ENCODE measurements around the gene ZNF570. TPM values are rescaled to one million over a fixed set of nuclear protein-coding genes. Genes with fewer than 3 reads are reported as not detected.
A peak's percentile ranks its signal among the peaks of the same experiment; 100 is the strongest.

The ZNF570 gene
- 6.6 and 7.3 TPM in 2 replicates for total RNA-seq (2014; rRNA removed; shearing (Covaris generic))

DNA sequence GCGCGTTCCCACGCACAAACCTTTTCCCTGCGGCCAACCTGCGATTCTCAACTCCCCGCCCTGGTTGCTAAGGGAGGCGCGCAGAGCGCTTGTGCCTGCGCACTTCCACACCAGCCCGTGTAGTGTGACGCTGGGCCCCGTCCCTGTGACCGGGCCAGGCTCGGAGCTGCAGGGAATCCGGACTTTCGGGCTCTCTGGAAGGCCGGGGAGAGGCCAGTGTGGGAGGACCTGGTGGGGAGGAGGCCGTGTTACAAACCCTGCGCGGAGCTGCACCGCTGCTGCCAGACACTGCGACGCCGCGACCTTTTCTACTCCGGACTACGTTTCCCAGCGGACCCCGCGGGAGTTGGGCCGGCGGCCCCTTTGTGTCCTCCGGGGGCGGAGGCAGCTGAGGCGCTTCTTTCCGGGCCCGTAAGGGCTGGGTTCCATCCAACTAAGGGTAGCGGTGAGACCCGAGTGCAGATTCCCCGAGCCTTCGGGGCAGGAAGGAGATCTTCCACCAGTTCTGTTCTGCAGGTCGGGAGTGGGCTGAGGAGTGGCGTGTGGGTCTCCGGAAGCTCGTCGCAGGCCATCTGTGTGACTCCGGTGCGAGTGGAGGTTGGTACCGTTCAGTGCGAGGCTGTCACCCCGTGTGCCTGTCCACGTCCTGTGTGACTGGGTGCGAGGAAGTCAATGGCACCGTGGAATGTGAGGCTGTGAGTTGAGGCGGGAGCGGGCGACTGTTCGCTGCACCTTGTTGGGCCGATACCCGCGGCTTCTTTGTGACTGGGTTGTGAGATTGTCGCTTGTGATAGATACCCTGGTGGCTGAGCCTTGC is at the start of gene ZNF570:
TSS of gene ZNF570 (plus strand) at position 396 of the 817 bp plus-strand sequence. CDS start 999 bp downstream, outside the sequence.
- peak; percentile 89 for DNase-seq (ENCODE audit: low read depth)

DNA sequence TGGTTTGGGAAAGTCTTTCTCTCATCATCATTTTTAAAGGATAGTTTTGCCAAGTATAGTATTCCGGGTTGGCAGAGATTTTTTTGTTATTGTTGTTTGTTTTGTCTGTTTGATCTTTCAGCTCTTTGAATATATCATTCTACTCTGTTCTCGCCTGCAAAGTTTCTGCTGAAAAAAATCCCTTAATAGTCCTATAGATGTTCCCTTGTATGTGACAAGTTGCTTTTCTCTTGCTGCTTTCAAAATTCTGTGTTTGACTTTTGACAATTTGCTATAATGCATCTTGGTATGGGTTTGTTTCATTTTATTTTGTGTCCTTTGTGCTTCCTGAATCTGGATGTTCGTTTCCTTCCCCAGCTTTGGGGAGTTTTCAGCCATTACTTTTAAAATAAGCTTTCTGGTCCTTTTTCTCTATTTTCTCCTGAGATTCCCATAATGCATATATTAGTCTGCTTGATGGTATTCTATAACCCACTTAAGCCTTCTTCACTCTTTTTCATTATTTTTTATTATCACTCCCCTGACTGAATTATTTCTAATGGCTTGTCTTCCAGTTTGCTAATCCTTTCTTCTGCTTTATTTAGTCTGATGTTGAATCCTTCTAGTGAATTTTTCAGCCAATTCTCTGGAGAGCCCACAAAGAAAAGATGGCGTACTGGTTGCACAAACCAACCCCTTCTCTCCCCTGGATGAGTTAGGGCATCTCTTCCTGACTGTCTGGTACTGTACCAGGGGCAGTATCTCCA is 16.5 kb upstream of the ZNF570 start:
- no peak for DNase-seq (ENCODE audit: low read depth)

DNA sequence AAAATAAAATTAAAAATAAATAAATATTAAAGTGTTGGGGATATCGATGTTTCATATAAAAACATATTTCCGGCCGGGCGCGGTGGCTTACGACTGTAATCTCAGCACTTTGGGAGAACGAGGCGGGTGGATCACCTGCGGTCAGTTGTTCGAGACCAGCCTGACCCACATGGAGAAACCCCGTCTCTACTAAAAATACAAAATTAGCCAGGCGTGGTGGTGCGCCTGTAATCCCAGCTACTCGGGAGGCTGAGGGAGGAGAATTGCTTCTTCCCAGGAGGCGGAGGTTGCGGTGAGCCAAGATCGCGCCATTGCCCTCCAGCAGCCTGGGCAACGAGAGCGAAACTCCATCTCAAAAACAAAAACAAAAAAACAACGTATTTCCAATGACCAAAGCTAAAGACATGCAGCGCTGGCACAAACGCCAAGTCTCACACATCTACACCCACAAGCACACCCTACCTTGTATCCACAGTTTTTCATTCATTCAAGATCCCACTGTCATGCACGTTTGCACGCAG is 2.8 kb upstream of the ZNF570 start:
- no peak for DNase-seq (ENCODE audit: low read depth)

DNA sequence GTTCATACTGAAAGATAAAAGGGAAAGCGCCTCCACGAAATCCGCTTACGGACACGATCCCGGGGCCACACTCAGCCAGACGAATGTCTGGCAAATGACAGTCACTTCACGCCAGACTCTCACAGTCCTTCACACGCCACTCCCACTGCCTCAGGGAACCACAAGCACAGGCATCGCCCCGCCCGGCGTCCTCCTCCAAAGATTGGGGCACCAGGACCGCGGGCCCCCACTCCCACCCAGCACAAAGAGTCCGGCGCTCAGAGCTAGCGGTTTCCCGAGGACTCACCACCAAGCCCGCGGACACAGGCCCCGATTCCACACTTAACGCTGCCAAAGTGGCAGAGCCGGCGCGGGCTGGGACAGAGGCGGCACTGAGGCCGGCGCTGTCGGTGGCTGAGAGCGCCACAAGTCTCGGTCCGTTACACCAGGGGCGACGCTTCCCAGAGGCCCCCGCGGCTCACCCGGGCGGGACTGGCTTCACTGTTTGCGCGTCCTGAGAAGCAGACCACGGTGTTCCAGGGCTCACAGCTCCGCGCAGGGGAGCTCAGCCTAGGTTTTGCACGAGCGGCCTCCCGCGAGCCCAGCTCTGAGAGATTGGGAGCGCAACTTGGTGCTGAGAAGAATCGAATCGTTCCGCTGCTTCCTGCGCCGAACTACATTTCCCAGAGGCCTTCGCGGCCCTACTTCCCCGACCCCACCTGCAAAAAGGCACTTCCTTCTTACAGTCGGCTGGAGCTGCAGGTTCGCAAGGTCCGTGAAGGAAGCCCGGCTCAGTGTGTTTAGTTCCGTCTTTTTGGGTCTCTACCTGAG is 2.2 kb upstream of the ZNF570 start, which contains the start of gene ZNF569:
TSS of gene ZNF569 (minus strand) at position 647 of the 810 bp plus-strand sequence. CDS start 22,523 bp downstream, outside the sequence.
- peak; percentile 93 for DNase-seq (ENCODE audit: low read depth)

DNA sequence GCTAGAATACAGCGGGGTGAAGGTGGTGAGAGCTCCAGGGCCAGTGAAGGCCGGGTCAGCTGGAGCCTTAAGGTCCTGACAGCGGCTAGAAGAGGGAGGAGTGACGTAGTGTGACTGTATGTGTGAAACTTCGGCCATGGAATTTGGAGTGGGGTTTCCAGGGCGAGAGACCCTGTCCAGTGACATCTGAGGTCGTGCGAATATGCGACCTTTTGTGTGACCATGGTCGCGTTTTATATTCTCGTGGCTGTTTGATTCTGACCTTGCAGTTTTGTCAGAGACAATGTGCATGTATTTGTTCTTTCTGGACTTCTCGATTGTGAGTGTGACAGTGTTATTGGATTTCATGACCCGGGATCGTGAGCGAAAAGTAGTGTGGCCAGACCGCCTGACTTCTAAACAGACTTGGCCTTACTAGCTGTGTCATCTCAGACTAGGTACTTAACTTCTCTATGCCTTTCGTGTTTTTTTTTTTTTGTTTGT is 1.5 kb upstream of the ZNF570 start:
- no peak for DNase-seq (ENCODE audit: low read depth)

DNA sequence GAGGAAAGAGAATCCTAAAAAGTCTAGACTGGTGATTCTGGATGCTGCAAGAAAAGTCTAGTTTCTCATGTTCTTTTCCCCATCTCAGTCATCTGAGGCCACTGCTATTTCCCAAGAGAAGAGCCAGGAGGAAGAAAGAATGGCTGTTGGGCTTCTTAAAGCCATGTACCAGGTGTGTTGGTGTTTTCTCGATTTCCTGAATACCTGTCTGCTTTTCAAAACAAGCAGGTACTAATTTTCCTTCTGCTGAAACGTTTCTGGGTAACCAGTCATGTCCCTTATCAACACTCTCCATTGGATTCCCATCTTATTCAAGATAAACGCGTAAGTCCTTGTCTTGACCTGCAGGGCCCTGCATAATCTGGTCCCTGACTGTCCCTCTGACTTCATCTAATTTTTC is 1.1 kb downstream of the ZNF570 start:
- DNase-seq (ENCODE audit: low read depth) = no peak

DNA sequence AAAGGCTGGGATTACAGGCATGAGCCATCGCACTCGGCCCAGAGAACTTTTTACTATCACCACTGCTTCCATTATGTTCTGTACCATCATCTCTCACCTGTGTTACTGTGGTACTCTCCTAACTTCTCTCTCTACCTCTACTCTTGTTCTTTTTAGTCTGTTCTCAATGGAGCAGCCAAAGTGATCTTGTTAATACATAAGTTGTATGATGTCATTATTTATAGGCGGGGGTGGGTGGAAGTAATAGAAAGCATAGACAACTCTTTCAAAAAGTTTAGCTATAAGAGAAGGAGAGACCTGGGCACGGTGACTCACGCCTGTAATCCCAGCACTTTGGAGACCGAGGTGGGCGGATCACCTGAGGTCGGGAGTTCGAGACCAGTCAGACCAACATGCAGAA is 3.0 kb downstream of the ZNF570 start:
- no peak for DNase-seq (ENCODE audit: low read depth)

DNA sequence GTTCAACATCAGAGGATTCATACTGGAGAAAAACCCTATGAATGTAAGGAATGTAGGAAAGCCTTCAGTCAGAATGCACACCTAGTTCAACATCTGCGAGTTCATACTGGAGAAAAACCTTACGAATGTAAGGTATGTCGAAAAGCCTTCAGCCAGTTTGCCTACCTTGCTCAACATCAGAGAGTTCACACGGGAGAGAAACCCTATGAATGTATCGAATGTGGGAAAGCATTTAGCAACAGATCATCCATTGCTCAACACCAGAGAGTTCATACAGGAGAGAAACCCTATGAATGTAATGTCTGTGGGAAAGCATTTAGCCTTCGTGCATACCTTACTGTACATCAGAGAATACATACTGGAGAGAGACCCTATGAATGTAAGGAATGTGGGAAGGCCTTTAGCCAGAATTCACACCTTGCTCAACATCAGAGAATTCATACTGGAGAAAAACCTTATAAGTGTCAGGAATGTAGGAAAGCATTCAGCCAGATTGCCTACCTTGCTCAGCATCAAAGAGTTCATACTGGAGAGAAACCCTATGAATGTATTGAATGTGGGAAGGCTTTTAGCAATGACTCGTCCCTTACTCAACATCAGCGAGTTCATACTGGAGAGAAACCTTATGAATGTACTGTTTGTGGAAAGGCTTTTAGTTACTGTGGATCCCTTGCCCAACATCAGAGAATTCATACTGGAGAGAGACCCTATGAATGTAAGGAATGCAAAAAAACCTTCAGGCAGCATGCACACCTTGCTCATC is 15.4 kb downstream of the ZNF570 start:
- DNase-seq (ENCODE audit: low read depth) = no peak

DNA sequence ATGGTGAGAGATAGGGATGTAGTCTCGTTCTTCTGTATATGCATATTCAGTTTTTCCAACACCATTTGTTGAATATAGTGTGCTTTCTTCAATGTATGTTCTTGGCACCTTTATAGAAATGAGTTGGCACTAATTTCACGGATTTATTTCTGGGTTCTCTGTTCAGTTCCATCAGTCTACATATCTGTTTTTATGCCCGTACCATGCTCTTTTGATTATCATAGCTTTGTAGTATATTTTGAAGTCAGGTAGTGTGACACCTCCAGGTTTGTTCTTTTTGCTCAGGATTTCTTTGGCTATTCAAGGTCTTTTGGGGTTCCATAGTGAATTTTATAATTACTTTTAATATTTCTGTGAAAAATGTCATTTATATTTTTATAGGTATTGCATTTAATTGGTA is 23.1 kb downstream of the ZNF570 start:
- no peak for DNase-seq (ENCODE audit: low read depth)

DNA sequence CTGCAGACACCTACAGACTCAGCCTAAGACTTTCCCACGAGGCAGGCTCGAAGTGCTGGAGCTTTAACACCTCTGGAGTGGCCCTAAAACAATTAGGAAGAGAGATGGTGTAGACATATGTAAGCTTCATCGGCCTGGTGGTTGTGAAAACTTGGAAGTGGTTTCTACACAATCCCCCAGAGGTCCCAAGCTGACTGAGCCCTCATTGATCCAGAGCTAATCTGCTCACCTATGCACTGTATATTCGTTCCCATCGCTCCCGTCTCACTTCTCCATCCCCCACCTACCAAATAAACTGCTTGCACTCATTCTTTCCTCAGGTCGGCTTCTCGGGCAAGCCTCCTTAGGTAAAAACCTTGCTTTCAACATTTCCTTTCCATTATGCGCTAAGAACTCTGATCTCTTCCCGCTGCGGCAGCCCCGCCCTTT is 36.8 kb downstream of the ZNF570 start:
- no peak for DNase-seq (ENCODE audit: low read depth)

DNA sequence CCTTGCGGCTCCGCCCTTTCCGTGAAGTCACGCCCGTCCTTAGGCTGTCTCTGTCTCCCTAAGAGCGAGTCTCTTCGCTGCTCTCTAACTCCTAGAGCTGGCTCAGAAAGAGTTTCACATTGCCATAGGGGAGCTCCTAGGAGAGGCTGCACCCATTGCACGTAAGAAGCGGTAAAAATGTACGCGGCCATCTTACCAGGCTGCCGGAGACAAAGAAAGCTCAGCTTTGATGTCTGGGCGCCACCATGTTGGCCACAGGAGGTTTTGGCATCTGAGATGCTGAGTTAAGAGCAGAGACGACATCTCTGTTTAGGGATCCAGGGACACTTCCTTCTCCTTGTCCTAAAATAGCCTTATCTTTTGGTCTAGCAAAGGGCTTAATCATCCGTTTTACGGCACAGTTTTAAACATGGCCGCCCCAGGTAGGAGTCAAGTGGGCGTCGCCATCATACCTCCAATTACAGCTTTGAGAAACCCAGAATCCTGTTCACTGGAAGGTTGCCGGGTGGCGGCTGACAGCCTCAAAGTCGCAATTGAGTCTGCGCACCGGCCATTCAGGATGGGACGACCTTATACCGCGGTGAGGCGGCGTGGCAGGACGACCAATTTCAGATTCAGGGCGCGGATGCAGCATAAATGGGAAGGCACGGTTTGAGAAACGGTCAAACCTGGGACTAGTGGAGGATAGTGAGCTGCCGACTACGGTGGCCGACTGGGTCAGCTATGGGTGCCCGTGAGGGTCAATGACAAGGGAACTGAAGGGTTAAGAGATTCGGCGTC is 37.4 kb downstream of the ZNF570 start, which contains the start of gene ZNF793:
TSS of gene ZNF793 (plus strand) at position 553 of the 780 bp plus-strand sequence. CDS start 16,501 bp downstream, outside the sequence.
- DNase-seq (ENCODE audit: low read depth) = peak; percentile 88

DNA sequence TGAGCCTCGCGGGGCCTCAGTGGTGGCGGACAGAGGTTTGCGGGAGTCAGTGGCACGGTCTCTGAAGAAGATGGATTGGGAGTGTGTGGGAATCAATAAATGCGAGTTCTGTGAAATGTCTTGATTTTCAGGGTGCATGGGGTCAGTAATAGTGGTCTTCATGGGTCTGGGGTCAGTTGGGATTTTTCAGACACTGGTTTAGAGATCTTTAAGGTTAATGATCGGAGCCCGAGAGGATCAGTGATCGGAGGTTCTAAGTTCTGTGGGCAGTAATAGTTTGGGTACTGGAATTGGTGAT is 38.0 kb downstream of the ZNF570 start:
- DNase-seq (ENCODE audit: low read depth) = no peak

DNA sequence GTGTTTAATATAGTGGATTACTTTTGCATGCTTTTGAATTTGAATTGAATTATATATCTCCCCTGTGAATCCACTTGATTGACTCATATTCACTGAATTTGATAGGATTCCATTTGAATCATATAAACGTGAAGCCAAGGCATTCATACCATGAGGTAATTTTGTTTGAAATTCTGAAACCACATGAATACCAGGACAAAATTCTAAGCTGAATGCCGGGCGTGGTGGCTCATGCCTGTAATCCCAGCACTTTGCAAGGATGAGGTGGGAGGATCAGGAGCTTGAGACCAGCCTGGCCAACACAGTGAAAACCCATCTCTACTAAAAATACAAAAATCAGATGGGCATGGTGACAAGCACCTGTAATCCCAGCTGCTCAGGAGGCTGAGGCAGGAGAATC is 42.0 kb downstream of the ZNF570 start:
- no peak for DNase-seq (ENCODE audit: low read depth)

DNA sequence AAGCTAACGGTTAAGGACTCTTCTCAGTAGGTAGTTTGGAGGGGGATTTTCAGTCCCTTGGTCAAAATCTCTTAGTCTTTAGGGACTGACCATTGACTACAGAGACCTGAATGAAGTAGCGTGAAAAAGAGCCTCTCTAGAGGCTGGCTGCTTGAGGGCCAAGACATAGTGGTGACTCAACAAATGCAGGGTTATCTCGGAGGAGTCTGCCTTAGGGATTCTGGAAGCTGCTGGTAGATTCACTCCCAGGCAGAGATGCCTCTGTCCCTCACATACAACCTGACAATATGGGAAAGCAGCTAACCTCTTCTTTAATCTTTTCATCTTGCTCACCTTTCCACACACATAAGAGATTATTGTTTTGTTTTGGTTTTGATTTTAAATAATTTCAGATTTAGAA is 42.7 kb downstream of the ZNF570 start:
- no peak for DNase-seq (ENCODE audit: low read depth)

DNA sequence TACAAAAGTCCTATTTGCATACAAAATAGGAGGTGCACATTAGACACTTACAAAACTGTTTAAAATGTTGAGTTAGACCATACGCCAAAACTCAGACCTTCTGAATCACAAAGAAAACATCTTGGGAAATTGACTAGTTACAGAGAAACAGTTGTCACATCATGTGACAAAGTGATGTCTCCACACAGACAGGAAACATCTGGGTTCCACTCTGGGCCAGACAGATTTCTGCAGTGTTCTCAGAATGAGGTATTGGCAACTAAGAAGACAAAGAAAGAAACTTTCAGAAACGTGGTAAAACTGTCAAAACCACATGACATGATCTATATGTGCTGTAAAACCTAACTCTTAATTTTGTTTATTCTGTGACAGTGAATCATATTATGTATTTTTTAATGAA is 44.2 kb downstream of the ZNF570 start:
- no peak for DNase-seq (ENCODE audit: low read depth)

DNA sequence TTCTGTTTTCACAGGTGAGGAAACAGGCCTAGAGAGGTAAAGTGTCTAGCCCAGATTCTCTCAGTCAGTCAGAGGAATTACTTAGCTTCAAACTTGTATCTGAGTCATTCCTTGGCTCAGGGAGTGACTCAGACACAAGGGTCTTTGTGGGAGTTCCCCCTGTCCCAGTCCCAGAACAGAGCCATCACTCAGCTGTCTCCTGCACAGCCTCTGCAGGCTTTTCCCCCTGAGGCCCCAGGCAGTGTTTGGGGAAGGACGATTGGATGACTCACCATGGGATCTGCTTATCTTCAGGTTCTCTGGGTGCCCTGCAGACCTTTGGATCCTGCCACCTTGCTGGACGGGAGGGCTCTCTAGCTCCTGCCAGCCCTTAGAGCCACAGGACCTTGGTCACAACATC is 50.7 kb downstream of the ZNF570 start:
- peak; percentile 83 for DNase-seq (ENCODE audit: low read depth)

DNA sequence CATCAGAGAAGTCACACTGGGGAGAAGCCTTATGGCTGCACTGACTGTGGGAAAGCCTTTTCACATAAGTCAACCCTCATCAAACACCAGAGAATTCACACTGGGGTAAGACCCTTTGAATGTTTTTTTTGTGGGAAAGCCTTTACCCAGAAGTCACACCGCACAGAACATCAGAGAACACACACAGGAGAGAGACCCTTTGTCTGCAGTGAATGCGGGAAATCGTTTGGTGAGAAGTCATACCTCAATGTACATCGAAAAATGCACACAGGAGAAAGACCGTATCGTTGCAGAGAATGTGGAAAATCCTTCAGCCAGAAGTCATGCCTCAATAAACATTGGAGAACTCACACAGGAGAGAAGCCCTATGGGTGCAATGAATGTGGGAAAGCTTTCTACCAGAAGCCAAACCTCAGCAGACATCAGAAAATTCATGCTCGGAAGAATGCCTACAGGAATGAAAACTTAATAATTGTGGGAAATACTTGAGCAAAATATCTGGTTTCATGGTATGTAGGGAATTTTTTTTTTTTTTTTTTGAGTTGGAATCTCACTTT is 68.3 kb downstream of the ZNF570 start:
- DNase-seq (ENCODE audit: low read depth) = no peak
